ENCODE results near the gene SIK3.

SIK3 gene

DNA sequence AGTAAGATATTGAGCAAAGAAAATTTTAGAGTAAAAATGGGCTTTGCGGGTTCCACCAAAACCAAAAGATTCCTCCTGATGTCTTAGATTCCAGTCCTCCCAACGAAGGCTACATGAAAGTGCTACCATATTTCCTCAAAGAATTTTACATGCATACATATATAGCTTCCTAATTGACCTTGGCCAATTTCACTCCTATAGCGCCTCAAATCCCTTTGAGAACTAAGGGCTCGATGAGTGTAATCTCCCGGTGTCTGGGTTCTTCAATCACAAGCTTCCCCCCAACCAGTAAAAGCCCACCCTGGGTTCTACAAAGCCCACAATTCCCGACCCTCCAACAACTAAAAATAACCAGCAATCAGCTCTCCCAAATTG, 1.2 kb downstream of the SIK3 start:
- H3K4me3 ChIP-seq (ENCODE audit: low read depth, low read length), result peak overlapping the region; percentile 83
- DNase-seq (ENCODE audit: low read depth, low spot score), result no peak
- ChIA-PET CTCF (interaction anchor here (0.8 to 20.8 kb wide), 8 partner anchors 9 to 306 kb away, joined by 3 to 472 read pairs (median 5); partner anchors contain the start of genes APOA5 and ZPR1), POLR2A (interaction anchor here (0.7 to 1.4 kb wide), 3 partner anchors 209 to 309 kb away, joined by 3 to 6 read pairs (median 4); partner anchors contain the start of gene ZPR1)
- TF ChIP-seq, protein P1, sequence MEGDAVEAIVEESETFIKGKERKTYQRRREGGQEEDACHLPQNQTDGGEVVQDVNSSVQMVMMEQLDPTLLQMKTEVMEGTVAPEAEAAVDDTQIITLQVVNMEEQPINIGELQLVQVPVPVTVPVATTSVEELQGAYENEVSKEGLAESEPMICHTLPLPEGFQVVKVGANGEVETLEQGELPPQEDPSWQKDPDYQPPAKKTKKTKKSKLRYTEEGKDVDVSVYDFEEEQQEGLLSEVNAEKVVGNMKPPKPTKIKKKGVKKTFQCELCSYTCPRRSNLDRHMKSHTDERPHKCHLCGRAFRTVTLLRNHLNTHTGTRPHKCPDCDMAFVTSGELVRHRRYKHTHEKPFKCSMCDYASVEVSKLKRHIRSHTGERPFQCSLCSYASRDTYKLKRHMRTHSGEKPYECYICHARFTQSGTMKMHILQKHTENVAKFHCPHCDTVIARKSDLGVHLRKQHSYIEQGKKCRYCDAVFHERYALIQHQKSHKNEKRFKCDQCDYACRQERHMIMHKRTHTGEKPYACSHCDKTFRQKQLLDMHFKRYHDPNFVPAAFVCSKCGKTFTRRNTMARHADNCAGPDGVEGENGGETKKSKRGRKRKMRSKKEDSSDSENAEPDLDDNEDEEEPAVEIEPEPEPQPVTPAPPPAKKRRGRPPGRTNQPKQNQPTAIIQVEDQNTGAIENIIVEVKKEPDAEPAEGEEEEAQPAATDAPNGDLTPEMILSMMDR (IDR thresholded peaks at IDR 0.05; ENCODE audit: insufficient read depth, low read length, missing control alignments), result no peak

GRCh38 chr11:117096201-117096991, 1.8 kb downstream of the SIK3 start:
- CTCF ChIA-PET, result interaction anchor here (1.0 to 20.8 kb wide), 9 partner anchors 10 to 305 kb away, joined by 3 to 472 read pairs (median 6); partner anchors contain the start of genes APOA5 and ZPR1

DNA sequence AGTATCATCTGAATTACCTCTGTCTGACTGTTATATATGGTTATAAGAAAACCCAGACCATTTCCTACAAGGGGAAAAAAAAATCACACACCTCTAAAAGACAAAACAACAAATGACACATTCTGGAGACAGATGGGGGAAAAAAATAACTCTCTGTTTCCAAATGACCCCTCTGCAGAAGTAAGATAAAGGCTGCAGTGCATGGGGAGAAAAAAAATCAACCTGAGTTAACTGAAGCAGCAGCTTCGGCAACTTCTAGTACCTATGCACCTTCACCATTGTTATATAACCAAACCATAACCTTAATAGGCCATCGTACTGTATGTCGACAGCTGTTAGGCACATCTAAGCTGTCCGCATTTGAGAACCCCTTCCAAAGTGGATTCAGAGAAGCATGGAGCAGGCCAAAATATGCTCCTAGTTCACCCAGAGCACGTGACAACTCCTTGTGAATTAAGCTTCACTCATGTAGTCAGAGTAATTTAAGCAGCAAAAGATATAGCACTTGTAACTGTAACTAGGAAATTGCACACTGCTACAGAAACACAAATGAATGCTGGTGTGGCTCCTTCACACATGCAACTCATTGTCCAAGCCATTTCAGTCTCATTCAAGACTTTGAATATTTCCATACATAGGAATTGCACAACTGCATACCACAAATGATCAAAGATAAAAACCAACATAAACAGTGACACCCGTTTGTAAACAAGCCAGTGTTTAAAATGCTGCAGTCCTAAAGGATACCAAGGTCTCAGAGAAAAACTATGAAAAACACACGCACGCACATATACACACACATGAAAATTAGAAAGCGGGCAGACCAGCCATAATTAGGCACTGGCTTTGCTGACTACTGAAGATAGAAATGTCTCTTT, 2.7 kb downstream of the SIK3 start:
- ChIA-PET CTCF (interaction anchor here (0.9 to 20.8 kb wide), 6 partner anchors 10 to 304 kb away, joined by 3 to 472 read pairs (median 10); partner anchors contain the start of genes APOA5 and ZPR1), POLR2A (interaction anchor here (1.2 kb wide), 1 partner anchor 228 kb away, joined by 4 read pairs; no protein-coding TSS in a partner anchor)
- TF ChIP-seq, protein P1 (IDR thresholded peaks at IDR 0.05; ENCODE audit: insufficient read depth, low read length, missing control alignments), result no peak
- DNase-seq (ENCODE audit: low read depth, low spot score), result no peak
- H3K4me3 ChIP-seq (ENCODE audit: low read depth, low read length), result peak overlapping the region; percentile 26

More at GRCh38 chr11:117096201-117096991, 1.8 kb downstream of the SIK3 start:
- DNase-seq (ENCODE audit: low read depth, low spot score), result no peak
- POLR2A ChIA-PET, result interaction anchor here (0.7 to 1.4 kb wide), 3 partner anchors 208 to 309 kb away, joined by 3 to 6 read pairs (median 4); partner anchors contain the start of gene ZPR1
- TF ChIP-seq, protein P1 (IDR thresholded peaks at IDR 0.05; ENCODE audit: insufficient read depth, low read length, missing control alignments), result no peak
- H3K4me3 ChIP-seq (ENCODE audit: low read depth, low read length), result peak overlapping the region; percentile 83

DNA sequence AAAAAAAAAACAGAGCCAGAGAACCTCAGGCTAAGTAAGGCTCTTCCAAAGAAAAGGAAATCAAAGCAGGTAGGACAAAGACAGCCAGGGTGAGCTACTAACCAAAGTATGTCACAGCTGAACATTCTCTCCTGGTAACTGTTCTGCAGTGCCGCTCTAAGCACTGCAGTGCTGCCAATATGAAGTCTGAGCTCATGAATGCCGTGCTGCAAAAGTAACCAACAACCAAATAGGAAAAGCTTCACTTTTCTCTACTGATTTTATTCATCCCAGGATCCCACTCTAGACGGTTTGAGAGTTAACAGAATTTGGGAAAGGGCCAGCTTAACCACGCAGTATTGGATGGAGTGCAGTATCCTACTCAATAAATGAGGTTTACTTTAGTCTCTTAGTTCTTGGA, 3.5 kb downstream of the SIK3 start:
- POLR2A ChIA-PET, result interaction anchor here (0.6 to 1.2 kb wide), 2 partner anchors 215 to 227 kb away, joined by 3 to 4 read pairs; no protein-coding TSS in a partner anchor
- CTCF ChIA-PET, result interaction anchor here (0.7 to 20.8 kb wide), 7 partner anchors 11 to 303 kb away, joined by 3 to 472 read pairs (median 6); partner anchors contain the start of genes APOA5 and ZPR1
- TF ChIP-seq, protein P1 (IDR thresholded peaks at IDR 0.05; ENCODE audit: insufficient read depth, low read length, missing control alignments), result no peak
- no peak overlapping the region for H3K4me3 ChIP-seq (ENCODE audit: low read depth, low read length)
- DNase-seq (ENCODE audit: low read depth, low spot score), result no peak

- TF ChIP-seq, protein P1 (IDR thresholded peaks at IDR 0.05; ENCODE audit: insufficient read depth, low read length, missing control alignments), result no peak
- CTCF ChIA-PET, result interaction anchor here (0.7 to 20.8 kb wide), 6 partner anchors 13 to 302 kb away, joined by 3 to 472 read pairs (median 4); partner anchors contain the start of genes APOA5 and ZPR1
- DNase-seq (ENCODE audit: low read depth, low spot score), result no peak
- H3K4me3 ChIP-seq (ENCODE audit: low read depth, low read length), result no peak overlapping the region
- POLR2A ChIA-PET, result no interaction called here
Observed at GRCh38 chr11:117092951-117093590, 5.2 kb downstream of the SIK3 start.

All from AG04449 (cell line).